Stimulated activated naive B cell treated with anti-CD40 and anti-IgM and Interleukin-4, amounts not matched to agents 10 μg/mL and 1 μg/mL and 100 μg/mL, for 72 hours (primary cell): Measurements from ENCODE around the gene ARL5A.
A peak's percentile ranks its signal among the peaks of the same experiment; 100 is the strongest.
"Not testable (repeated sequence)": the region's sequence is repeated elsewhere in the genome, so short reads cannot be mapped to it uniquely, and the experiment has no call there.

ENCODE experiments used
- ATAC-seq, 2 donors: fragments of 150-1000 bp; cut with Tn5 transposase; replicated peaks; 2 replicates each; pipeline ENCODE4 v1.10.0; 2021; ENCODE audit warnings: moderate library complexity in 1 of 2
- DNase-seq: peaks from one replicate; pipeline ENCODE4 v3.0.0; 2021
- H3K27ac Mint-ChIP-seq: one replicate; pipeline ENCODE4 v1.8.0; 2022; ENCODE audit warnings: mild to moderate bottlenecking, mixed read lengths
- H3K27me3 Mint-ChIP-seq, 2 donors: one replicate each; pipeline ENCODE4 v1.8.0; 2022; ENCODE audit warnings: mixed read lengths in 2 of 2
- H3K36me3 Mint-ChIP-seq, 2 donors: one replicate each; pipeline ENCODE4 v1.8.0; 2022; ENCODE audit warnings: mixed read lengths in 2 of 2, mild to moderate bottlenecking in 1 of 2
- H3K4me1 Mint-ChIP-seq, 2 donors: one replicate each; pipeline ENCODE4 v1.8.0; 2022; ENCODE audit warnings: mixed read lengths in 2 of 2, mild to moderate bottlenecking in 1 of 2
- H3K4me3 Mint-ChIP-seq, 2 donors: one replicate each; pipeline ENCODE4 v1.8.0; 2022; ENCODE audit warnings: mild to moderate bottlenecking in 2 of 2, mixed read lengths in 2 of 2, moderate library complexity in 1 of 2
- H3K9me3 Mint-ChIP-seq, 2 donors: one replicate each; pipeline ENCODE4 v1.8.0; 2022; ENCODE audit warnings: mixed read lengths in 2 of 2, mild to moderate bottlenecking in 1 of 2

The ARL5A gene

GRCh38 chr2:151828143-151828889, at the start of gene ARL5A:
Gene ARL5A (minus strand): TSS chr2:151828421. CDS start chr2:151828176, 245 bp downstream.
- H3K9me3 Mint-ChIP-seq: no peaks in the 10 kb centered on the region
- H3K4me1 Mint-ChIP-seq: peaks cover 13 to 42% of the 10 kb centered on the region in 2 donors
- H3K36me3 Mint-ChIP-seq: no peaks in the 10 kb centered on the region
- H3K4me3 Mint-ChIP-seq: peak within 1 kb of the TSS; percentile 82 to 84
- H3K27ac Mint-ChIP-seq: peak within 1 kb of the TSS; percentile 94
- H3K27me3 Mint-ChIP-seq: no peaks in the 10 kb centered on the region
- ATAC-seq (peak; percentile 94 to 96), DNase-seq (peak; percentile 96)

GRCh38 chr2:151875631-151876030, 47.4 kb upstream of the ARL5A start:
- peaks cover 0 to 11% of the 10 kb centered on the region in 2 donors for H3K27me3 Mint-ChIP-seq
- H3K36me3 Mint-ChIP-seq, DNase-seq, H3K4me3 Mint-ChIP-seq, H3K9me3 Mint-ChIP-seq, ATAC-seq, H3K27ac Mint-ChIP-seq: not testable (repeated sequence)
- H3K4me1 Mint-ChIP-seq: peaks cover 5 to 12% of the 10 kb centered on the region in 2 donors

GRCh38 chr2:151872463-151872862, 44.2 kb upstream of the ARL5A start:
- DNase-seq: no peak
- H3K27me3 Mint-ChIP-seq: peaks cover 4 to 22% of the 10 kb centered on the region in 2 donors

GRCh38 chr2:151869291-151869690, 41.1 kb upstream of the ARL5A start:
- no peak overlapping the region for H3K27ac Mint-ChIP-seq
- H3K4me1 Mint-ChIP-seq: no peaks in the 10 kb centered on the region
- no peak for ATAC-seq
- H3K9me3 Mint-ChIP-seq: no peaks in the 10 kb centered on the region
- H3K27me3 Mint-ChIP-seq: peaks cover 9 to 22% of the 10 kb centered on the region in 2 donors
- no peak for DNase-seq
- H3K36me3 Mint-ChIP-seq: no peaks in the 10 kb centered on the region
- H3K4me3 Mint-ChIP-seq: no peak overlapping the region

More at GRCh38 chr2:151872463-151872862, 44.2 kb upstream of the ARL5A start:
- ATAC-seq: no peak
- Mint-ChIP-seq H3K27ac (no peak overlapping the region), H3K9me3 (no peaks in the 10 kb centered on the region), H3K36me3 (no peaks in the 10 kb centered on the region), H3K4me1 (no peaks in the 10 kb centered on the region), H3K4me3 (no peak overlapping the region)

GRCh38 chr2:151862700-151863099, 34.5 kb upstream of the ARL5A start:
- no peaks in the 10 kb centered on the region for H3K9me3 Mint-ChIP-seq
- H3K4me3 Mint-ChIP-seq: no peak overlapping the region
- H3K4me1 Mint-ChIP-seq: no peaks in the 10 kb centered on the region
- no peak overlapping the region for H3K27ac Mint-ChIP-seq
- H3K36me3 Mint-ChIP-seq: no peaks in the 10 kb centered on the region
- H3K27me3 Mint-ChIP-seq: peaks cover 0 to 5% of the 10 kb centered on the region in 2 donors
- DNase-seq: no peak
- ATAC-seq: peak; percentile 81 to 98

GRCh38 chr2:151861174-151861573, 33.0 kb upstream of the ARL5A start:
- H3K9me3 Mint-ChIP-seq: no peaks in the 10 kb centered on the region
- no peak for ATAC-seq
- H3K4me1 Mint-ChIP-seq: no peaks in the 10 kb centered on the region
- H3K27me3 Mint-ChIP-seq: peaks cover 0 to 5% of the 10 kb centered on the region in 2 donors
- H3K27ac Mint-ChIP-seq: no peak overlapping the region
- no peak overlapping the region for H3K4me3 Mint-ChIP-seq
- no peak for DNase-seq
- no peaks in the 10 kb centered on the region for H3K36me3 Mint-ChIP-seq

- H3K4me3 Mint-ChIP-seq: no peak overlapping the region
- H3K36me3 Mint-ChIP-seq: no peaks in the 10 kb centered on the region
Observed at GRCh38 chr2:151860613-151861146, 32.5 kb upstream of the ARL5A start.

GRCh38 chr2:151860210-151860609, 32.0 kb upstream of the ARL5A start:
- DNase-seq (no peak), ATAC-seq (no peak)
- Mint-ChIP-seq H3K27ac (no peak overlapping the region), H3K4me3 (no peak overlapping the region), H3K36me3 (no peaks in the 10 kb centered on the region), H3K27me3 (peaks cover 0 to 4% of the 10 kb centered on the region in 2 donors), H3K4me1 (no peaks in the 10 kb centered on the region), H3K9me3 (no peaks in the 10 kb centered on the region)

More at GRCh38 chr2:151860613-151861146, 32.5 kb upstream of the ARL5A start:
- DNase-seq (no peak), ATAC-seq (no peak)
- Mint-ChIP-seq H3K27ac (no peak overlapping the region), H3K4me1 (no peaks in the 10 kb centered on the region), H3K27me3 (peaks cover 0 to 5% of the 10 kb centered on the region in 2 donors), H3K9me3 (no peaks in the 10 kb centered on the region)

GRCh38 chr2:151857650-151858049, 29.4 kb upstream of the ARL5A start:
- Mint-ChIP-seq H3K27ac (no peak overlapping the region), H3K4me1 (no peaks in the 10 kb centered on the region), H3K9me3 (no peaks in the 10 kb centered on the region), H3K4me3 (no peak overlapping the region), H3K36me3 (no peaks in the 10 kb centered on the region), H3K27me3 (no peaks in the 10 kb centered on the region)
- DNase-seq (no peak), ATAC-seq (no peak)

GRCh38 chr2:151855111-151855510, 26.9 kb upstream of the ARL5A start:
- H3K36me3 Mint-ChIP-seq: no peaks in the 10 kb centered on the region
- H3K27ac Mint-ChIP-seq: no peak overlapping the region
- no peak overlapping the region for H3K4me3 Mint-ChIP-seq
- ATAC-seq (no peak), DNase-seq (no peak)
- H3K4me1 Mint-ChIP-seq: no peaks in the 10 kb centered on the region
- H3K27me3 Mint-ChIP-seq: no peaks in the 10 kb centered on the region
- H3K9me3 Mint-ChIP-seq: no peaks in the 10 kb centered on the region

- DNase-seq (no peak), ATAC-seq (no peak)
- Mint-ChIP-seq H3K27me3 (no peaks in the 10 kb centered on the region), H3K9me3 (no peaks in the 10 kb centered on the region), H3K27ac (no peak overlapping the region), H3K36me3 (no peaks in the 10 kb centered on the region), H3K4me1 (no peaks in the 10 kb centered on the region), H3K4me3 (no peak overlapping the region)
Observed at GRCh38 chr2:151853070-151853758, 25.0 kb upstream of the ARL5A start.

- no peak for ATAC-seq
- Mint-ChIP-seq H3K27me3 (no peaks in the 10 kb centered on the region), H3K27ac (no peak overlapping the region), H3K36me3 (no peaks in the 10 kb centered on the region), H3K9me3 (no peaks in the 10 kb centered on the region), H3K4me1 (no peaks in the 10 kb centered on the region), H3K4me3 (no peak overlapping the region)
- no peak for DNase-seq
Observed at GRCh38 chr2:151852260-151853069, 24.2 kb upstream of the ARL5A start.

- DNase-seq: no peak
- Mint-ChIP-seq H3K36me3 (no peaks in the 10 kb centered on the region), H3K4me3 (no peak overlapping the region), H3K4me1 (no peaks in the 10 kb centered on the region), H3K27ac (no peak overlapping the region), H3K9me3 (no peaks in the 10 kb centered on the region), H3K27me3 (no peaks in the 10 kb centered on the region)
- ATAC-seq: no peak
Observed at GRCh38 chr2:151851761-151852160, 23.5 kb upstream of the ARL5A start.

GRCh38 chr2:151849413-151850010, 21.3 kb upstream of the ARL5A start:
- Mint-ChIP-seq H3K27ac (no peak overlapping the region), H3K36me3 (no peaks in the 10 kb centered on the region), H3K4me1 (peaks cover 7 to 13% of the 10 kb centered on the region in 2 donors), H3K4me3 (no peak overlapping the region), H3K9me3 (no peaks in the 10 kb centered on the region), H3K27me3 (no peaks in the 10 kb centered on the region)
- ATAC-seq (no peak), DNase-seq (no peak)
